GM19438 (cell line): ENCODE results near the gene GYPB.
"Not testable (repeated sequence)": the region's sequence is repeated elsewhere in the genome, so short reads cannot be mapped to it uniquely, and the experiment has no call there.

Experiments
- ATAC-seq: cut with Tn5 transposase; IDR thresholded peaks from one replicate; pipeline ENCODE4 v1.9.1; 2021; ENCODE audit warnings: low read depth; ENCODE audit not compliant: unreplicated experiment

Gene GYPB

DNA sequence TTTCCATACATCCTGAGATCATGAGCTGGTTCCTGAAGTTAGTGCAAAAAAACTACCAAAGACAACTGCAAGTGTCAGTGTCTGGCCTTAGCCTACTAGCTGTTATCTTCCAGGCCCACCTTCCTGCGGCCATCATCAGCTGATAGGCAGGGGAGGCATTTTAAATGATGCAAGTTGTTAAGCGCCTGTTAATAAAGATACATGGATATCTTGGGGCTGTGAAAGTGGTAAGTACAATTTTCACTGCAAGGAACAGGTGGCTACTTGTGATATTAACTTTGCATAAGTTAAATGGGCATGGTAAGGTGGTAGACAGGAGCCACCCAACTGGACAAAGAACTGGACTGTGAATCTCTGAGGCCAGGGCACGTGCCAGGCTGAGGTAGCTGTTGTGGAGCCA is at the start of gene GYPB:
GYPB (minus strand) TSS at position 104 of the 400 bp plus-strand sequence; CDS start at position 11, 93 bp downstream.
- not testable (repeated sequence) for ATAC-seq

DNA sequence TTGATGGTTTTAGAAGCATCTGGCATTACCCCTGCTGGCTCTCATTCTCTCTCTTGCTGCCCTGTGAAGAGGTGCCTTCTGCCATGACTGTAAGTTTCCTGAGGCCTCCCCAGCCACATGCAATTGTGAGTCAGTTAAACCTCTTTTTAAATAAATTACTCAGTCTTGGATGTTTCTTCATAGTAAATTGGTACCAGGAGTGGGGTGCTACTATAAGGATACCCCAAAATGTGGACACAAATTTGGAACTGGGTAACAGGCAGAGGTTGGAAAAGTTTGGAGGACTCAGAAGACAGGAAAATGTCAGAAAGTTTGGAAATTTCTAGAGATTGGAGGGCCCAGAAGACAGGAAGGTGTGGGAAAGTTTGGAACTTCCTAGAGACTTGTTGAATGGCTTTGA is 42.4 kb upstream of the GYPB start:
- ATAC-seq: not testable (repeated sequence)

DNA sequence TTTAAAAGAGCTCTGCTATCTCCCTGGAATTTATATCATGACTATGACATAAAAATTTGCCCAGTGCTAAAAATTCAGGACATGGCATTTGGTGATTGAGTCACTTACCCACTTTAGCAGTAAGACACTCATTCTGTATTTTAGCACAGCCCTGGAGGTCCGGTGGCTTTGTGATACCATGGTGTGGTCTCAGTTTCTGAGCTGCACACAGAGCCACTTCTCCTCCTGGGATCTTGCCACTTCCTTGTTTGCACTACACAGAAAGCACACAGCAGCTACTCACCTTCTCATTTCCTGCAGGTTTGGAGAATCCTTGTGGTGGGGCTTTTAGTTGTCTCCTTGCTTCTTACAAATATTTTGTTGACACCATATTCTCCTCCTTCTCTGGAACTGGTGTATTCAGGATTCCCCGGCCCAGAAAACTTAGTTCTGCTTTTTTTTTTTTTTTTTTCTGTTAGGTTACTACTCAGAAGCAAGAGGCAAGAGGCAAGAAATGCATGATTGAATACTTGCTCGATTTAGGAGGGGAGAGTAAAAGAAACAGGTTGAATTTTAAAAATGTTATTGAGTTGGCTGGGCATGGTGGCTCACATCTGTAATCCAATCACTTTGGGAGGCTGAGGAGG is 41.2 kb upstream of the GYPB start:
- not testable (repeated sequence) for ATAC-seq

GRCh38 chr4:144056800-144057199 is 37.6 kb upstream of the GYPB start:
- no peak for ATAC-seq

DNA sequence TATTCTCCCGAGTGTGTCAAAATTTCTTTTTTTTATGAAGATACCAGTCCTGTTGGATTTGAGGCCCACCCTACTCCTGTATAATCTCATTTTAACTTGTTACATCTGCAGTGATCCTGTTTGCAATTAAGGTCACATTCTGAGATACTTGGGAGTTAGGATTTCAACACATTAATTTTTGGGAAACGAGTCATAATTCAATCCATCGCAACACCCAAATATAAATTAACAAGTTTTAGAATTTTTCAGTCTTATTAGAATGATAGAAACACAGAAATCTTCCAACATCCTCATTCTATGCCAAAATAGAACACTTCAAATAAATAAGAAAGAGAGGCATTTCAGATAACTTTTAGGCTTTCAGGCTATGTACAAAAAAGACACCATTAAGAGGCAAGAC is 36.2 kb upstream of the GYPB start:
- not testable (repeated sequence) for ATAC-seq

- not testable (repeated sequence) for ATAC-seq
These were observed 32.3 kb upstream of the GYPB start for GRCh38 chr4:144051494-144051893.

- ATAC-seq: not testable (repeated sequence)
These were observed 31.5 kb upstream of the GYPB start for GRCh38 chr4:144050631-144051030.

GRCh38 chr4:144049495-144050424 is 30.6 kb upstream of the GYPB start:
- not testable (repeated sequence) for ATAC-seq

- not testable (repeated sequence) for ATAC-seq
These were observed 25.8 kb upstream of the GYPB start for GRCh38 chr4:144044936-144045335.

GRCh38 chr4:144032580-144032979 is 13.4 kb upstream of the GYPB start:
- not testable (repeated sequence) for ATAC-seq

GRCh38 chr4:144031875-144032274 is 12.7 kb upstream of the GYPB start:
- not testable (repeated sequence) for ATAC-seq

DNA sequence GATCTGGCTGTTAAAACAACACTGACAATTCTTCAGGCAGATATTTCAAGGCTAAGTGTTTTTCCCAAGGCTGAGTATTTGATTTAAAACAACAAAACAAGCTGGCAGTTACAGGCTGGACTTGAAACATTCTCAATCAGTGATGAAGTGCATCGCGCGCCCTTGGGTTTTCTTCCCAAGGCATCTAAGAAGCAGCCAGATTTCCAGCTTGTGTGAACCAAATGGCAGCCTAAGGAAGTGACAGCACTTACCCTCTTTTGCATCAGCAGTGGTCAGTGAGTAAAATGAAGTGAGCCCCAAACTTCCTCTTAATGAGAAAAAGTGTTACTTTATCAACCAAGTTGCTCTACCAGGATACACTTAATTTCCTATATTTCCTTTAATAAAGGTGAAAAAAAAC is 12.2 kb upstream of the GYPB start:
- ATAC-seq: not testable (repeated sequence)

- ATAC-seq: not testable (repeated sequence)
These were observed 11.5 kb upstream of the GYPB start for GRCh38 chr4:144030708-144031107.

- ATAC-seq: not testable (repeated sequence)
These were observed 7.5 kb upstream of the GYPB start for GRCh38 chr4:144026682-144027081.

DNA sequence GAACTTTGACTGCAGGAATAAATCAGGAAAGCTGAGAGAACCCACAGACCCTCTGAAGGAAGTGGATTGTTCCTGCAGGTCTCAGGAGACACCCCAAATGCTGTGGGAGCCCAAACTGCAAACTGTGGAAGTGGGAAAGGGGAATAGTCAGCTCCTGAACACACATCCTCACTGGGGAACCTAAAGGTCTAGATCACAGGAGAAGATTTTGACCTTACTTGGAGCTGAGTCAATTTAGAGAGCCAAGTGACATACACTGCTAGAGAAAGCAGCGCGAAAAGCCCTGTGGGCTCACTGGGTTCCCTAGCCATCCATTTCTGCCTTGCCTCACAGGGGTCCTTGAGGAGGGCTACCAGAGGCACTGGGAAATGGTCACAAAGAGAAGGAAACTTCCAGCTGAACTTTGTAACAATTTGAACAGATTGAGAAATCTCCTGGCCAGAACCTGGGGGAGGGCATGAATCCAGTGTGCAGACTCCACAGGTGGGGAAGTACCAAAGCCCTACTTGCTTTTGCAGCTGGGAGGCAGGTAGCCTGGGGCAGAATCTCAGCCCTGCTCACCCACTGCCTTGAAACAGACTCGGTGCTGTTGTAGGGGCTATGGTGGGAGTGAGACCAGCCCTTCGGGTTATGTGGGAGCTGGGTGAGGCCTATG is 5.3 kb upstream of the GYPB start:
- not testable (repeated sequence) for ATAC-seq

GRCh38 chr4:144022772-144023400 is 3.7 kb upstream of the GYPB start:
- ATAC-seq: not testable (repeated sequence)

DNA sequence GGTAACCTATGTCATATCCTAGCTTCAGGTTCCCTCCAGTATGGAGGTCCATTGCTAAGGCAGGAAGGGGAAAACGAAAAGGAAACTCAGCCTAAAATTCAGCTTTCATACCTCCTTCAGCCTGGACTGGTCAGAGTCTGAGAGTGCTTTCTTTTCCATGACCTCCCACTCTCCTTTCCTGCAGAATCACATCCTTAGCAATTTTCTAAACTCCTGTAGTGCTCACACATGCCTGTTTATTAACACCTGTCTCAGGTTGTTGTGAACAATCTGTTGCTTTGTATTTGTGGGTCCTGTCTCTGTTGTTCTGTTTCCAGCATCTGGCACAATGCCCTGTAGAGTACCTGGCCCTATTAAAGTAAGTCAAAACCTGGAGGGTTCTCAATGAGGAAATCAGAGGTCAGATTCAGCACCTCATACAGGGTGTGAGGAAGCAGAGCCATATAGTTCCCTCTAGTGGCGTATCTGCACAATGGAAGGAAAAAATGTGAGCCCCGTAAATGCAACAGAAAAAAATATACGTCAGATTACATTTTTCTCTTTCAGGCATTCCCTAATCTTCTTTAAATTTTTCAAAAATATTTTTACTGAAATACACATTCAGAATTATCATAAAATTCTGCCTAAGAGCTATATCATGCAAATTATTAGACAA is 2.3 kb upstream of the GYPB start:
- ATAC-seq: not testable (repeated sequence)

DNA sequence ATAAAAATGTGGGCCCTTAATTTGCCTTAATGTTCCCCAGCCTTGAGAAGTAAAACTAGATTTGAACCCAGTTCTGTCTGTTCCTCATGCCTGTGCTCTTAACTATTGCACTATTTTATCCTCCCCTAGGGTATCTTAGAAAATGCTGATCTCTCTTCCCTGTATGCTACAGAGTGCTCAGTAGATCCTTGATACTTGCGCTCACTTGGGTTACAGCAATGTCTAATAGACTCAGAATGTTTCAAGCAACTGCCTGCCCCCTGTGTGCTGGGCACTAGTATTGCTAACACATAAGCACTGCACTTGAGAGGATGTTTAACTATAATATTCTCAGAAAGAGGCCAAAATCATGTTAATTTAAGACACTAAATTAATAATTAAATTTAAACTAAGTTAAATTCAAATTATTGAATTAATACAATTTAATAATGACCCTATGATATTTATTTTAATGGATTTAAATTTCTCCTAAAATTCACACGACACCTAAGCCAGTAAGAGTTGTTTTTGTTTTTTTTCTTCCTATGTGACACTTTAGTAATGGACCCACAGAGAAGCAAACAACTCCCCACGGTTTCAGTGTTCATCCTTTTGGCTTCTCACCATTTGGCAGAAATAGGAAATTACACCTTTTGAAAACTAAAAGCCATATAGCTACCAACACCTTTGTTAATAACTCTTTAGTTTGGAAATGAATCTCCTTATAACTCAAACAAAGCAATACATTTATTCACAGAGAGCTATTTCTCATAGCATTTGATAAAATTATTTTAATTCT is 768 bp downstream of the GYPB start:
- not testable (repeated sequence) for ATAC-seq

DNA sequence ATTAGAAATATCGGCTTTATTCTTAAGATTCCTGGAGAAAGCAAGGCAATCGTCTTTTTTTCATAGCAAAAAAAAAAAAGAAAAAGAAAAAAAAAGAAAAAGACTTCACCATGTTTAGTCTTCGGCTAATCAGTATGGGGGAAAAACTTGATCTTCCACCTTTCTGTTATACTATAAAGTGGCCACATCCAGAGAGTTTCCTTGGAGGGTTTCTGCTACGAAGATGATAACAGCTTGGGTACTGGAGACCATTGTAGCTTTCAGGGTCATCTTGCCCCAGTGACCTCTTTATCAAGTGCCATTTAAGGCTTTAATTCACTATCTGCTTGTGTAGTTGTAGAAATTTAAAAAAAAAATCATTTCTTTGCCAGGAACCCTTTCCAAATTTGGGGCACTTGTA is 1.9 kb downstream of the GYPB start:
- ATAC-seq: not testable (repeated sequence)
